WERI-Rb-1 (cell line): ENCODE results near the gene C6orf163.

Experiments used
- DNase-seq: peaks from one replicate; pipeline ENCODE4 v3.0.0-alpha.2; 2020
- H3K27ac ChIP-seq: fragments of 250-450 bp; sonication (Bioruptor Pico); 2 replicates; pipeline ENCODE4 v1.5.1; 2020; ENCODE audit warnings: mild to moderate bottlenecking, moderate library complexity
- H3K27me3 ChIP-seq: fragments of 250-450 bp; sonication (Bioruptor Pico); 2 replicates; pipeline ENCODE4 v1.5.1; 2021; ENCODE audit warnings: mild to moderate bottlenecking, low read depth, moderate library complexity; ENCODE audit not compliant: insufficient read depth, severe bottlenecking
- H3K36me3 ChIP-seq: fragments of 250-450 bp; sonication (Bioruptor Pico); 2 replicates; pipeline ENCODE4 v1.5.1; 2020; ENCODE audit warnings: mild to moderate bottlenecking, moderate library complexity
- H3K4me3 ChIP-seq: 2 replicates; pipeline ENCODE4 v1.5.1; 2011; ENCODE audit warnings: low read depth, mild to moderate bottlenecking, control low read depth, low read length
- H3K9me3 ChIP-seq: fragments of 250-450 bp; sonication (Bioruptor Pico); 2 replicates; pipeline ENCODE4 v1.5.1; 2021; ENCODE audit warnings: mild to moderate bottlenecking, moderate library complexity; ENCODE audit not compliant: severe bottlenecking
- TF ChIP-seq, protein P1 (sequence below): IDR thresholded peaks from 2 replicates; pipeline ENCODE4 v1.5.1; 2011; ENCODE audit warnings: low read depth, mild to moderate bottlenecking, control low read depth, inconsistent platforms, low read length

C6orf163 gene

DNA sequence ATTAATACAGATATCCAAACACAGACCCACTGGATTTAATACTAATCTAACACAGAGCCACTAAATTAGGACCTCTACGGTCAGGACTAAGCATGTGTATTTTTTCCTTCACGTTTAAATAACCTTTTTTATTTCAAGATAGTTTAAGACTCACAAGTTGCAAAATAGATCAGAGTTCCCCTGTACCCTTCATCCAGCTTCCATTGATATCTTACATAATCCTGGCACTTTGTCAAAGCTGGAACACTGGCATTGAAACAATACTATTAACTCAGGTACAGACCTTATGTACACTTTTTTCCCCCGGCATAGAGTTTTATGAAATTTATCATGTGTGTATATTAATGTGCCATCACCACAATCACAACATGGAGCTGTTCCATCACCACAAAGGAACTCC, 2.1 kb downstream of the C6orf163 start:
- no peak overlapping the region for H3K27ac ChIP-seq
- TF ChIP-seq, protein P1, sequence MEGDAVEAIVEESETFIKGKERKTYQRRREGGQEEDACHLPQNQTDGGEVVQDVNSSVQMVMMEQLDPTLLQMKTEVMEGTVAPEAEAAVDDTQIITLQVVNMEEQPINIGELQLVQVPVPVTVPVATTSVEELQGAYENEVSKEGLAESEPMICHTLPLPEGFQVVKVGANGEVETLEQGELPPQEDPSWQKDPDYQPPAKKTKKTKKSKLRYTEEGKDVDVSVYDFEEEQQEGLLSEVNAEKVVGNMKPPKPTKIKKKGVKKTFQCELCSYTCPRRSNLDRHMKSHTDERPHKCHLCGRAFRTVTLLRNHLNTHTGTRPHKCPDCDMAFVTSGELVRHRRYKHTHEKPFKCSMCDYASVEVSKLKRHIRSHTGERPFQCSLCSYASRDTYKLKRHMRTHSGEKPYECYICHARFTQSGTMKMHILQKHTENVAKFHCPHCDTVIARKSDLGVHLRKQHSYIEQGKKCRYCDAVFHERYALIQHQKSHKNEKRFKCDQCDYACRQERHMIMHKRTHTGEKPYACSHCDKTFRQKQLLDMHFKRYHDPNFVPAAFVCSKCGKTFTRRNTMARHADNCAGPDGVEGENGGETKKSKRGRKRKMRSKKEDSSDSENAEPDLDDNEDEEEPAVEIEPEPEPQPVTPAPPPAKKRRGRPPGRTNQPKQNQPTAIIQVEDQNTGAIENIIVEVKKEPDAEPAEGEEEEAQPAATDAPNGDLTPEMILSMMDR: no peak
- H3K9me3 ChIP-seq: no peaks in the 10 kb centered on the region

DNA sequence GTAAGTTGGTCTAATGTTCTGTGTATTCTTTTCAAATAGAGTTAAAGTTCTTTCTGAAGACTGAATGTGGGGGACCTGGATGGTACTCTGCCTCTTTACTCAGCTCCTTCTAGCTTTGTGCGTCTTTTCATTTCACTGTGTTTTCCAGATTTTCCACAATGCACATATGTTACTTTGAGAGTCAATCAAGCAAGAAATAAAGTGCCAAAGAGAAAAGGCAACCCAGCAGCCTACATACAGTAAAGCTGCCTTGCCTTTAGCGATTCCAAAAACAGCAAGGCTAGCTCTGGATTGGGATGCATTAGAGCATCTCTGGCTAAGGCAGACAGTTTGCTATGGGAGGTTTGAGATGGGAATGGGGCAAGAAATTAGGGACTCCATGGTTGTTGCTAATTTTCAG, 5.3 kb downstream of the C6orf163 start:
- no peaks in the 10 kb centered on the region for H3K36me3 ChIP-seq
- H3K27ac ChIP-seq: no peak overlapping the region
- no peaks in the 10 kb centered on the region for H3K27me3 ChIP-seq
- TF ChIP-seq, protein P1: no peak
- H3K4me3 ChIP-seq: no peak overlapping the region
- no peak for DNase-seq
- no peaks in the 10 kb centered on the region for H3K9me3 ChIP-seq

More for the DNA sequence above, 2.1 kb downstream of the C6orf163 start:
- no peaks in the 10 kb centered on the region for H3K27me3 ChIP-seq
- no peak for DNase-seq
- no peaks in the 10 kb centered on the region for H3K36me3 ChIP-seq
- H3K4me3 ChIP-seq: no peak overlapping the region

DNA sequence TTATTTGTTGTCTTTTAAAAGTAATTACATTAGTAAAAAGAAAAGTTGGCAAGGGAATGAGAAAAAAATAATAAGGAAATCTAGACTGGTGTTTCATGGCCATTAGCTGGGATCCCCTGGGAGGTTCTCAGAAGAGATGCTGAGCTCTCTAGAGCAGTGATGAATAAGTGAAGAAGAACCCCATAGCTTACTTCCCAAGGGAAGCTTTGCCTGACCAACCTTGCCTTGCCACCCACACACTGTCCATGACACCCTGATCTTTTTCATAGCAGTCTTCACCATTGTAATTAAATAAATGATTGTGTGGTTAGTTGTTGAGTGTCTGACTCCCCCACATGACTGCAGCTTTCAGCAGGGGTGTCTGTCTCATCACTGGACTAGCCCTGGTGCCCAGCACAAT, 5.9 kb downstream of the C6orf163 start:
- Histone ChIP-seq H3K36me3 (no peaks in the 10 kb centered on the region), H3K9me3 (no peaks in the 10 kb centered on the region), H3K27ac (no peak overlapping the region), H3K27me3 (no peaks in the 10 kb centered on the region), H3K4me3 (no peak overlapping the region)
- no peak for DNase-seq
- TF ChIP-seq, protein P1: no peak

DNA sequence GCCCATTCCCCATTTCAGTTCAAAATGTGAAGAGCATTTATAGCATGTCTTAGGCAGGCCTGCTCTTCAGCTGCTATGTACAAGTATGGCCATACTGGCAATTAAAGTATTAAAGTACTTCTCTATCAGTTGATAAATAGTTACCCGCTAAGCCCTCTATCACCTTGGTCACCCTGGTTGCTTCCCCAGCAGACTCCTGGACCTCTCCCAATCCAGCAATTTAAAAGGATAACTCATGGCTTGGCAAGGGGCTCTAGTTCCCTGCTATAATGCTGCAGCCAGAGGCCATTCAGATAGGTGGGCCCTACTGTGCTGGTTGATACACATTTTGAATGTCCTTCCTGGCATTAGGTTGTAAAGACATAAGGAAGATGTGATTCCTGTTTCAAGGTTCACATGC, 7.0 kb downstream of the C6orf163 start:
- no peaks in the 10 kb centered on the region for H3K9me3 ChIP-seq
- H3K36me3 ChIP-seq: no peaks in the 10 kb centered on the region
- DNase-seq: no peak
- no peaks in the 10 kb centered on the region for H3K27me3 ChIP-seq
- H3K27ac ChIP-seq: no peak overlapping the region
- TF ChIP-seq, protein P1: no peak
- no peak overlapping the region for H3K4me3 ChIP-seq

DNA sequence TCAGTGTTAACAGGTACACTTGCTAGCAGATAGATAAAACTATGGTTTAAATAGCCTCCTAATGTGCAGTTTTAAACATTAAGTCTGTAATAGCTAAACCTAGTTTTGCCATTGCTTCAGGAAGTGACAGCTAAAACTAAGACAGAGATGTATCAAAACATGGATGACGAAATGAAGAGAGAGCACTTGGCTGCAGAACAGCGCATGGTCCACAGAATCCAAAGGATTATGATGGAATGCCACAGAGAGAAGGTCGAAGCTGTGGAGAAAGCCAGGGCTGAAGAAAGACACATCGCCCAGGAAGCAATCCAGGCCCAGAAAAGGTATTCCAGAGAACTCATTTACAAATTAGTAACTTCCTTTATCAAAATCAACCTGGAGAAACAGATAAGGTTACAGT, 11.6 kb downstream of the C6orf163 start:
- TF ChIP-seq, protein P1: no peak
- H3K27ac ChIP-seq: no peak overlapping the region
- no peak for DNase-seq
- no peaks in the 10 kb centered on the region for H3K27me3 ChIP-seq
- no peaks in the 10 kb centered on the region for H3K9me3 ChIP-seq
- H3K36me3 ChIP-seq: no peaks in the 10 kb centered on the region
- H3K4me3 ChIP-seq: no peak overlapping the region

DNA sequence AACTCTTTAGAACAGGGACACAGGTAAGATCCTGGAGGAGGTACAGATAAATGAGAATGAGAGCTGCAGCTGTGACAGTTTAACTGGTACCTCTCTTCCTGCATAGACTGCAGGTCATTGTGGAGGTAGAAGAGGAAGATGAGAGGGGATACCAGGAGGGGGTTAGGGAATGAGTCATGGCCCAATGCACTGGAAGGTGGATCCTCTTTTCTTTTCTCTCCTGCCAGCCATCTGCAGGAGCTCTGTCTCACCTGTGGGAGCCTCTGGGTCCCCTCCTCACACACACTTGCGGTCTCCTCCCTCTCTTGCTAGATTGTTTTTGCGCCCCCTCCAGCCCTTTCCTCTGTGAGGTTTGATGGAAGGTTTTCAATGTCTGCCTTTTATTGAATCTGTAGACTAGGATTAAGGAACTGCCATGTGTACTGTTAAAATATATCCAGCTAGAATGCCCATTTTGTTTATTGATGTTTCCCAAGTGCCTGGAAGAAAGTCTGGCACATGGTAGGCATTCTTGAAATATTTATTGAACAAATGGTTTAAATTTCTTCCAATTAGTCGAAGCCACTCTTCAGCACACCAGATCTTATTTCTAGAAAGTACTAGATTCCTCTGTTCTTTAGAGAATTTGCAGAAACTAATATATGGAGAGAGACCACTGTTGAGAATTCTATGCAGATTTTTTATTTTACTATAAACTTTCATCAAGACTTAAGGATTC, 13.0 kb downstream of the C6orf163 start:
- Histone ChIP-seq H3K9me3 (no peaks in the 10 kb centered on the region), H3K27ac (no peak overlapping the region), H3K4me3 (no peak overlapping the region), H3K36me3 (no peaks in the 10 kb centered on the region), H3K27me3 (no peaks in the 10 kb centered on the region)
- no peak for DNase-seq
- TF ChIP-seq, protein P1: no peak
